ENCODE results near the gene SBNO1. TPM values are rescaled to one million over a fixed set of nuclear protein-coding genes. Genes with fewer than 3 reads are reported as not detected.

SBNO1 gene
- total RNA-seq, 1 donor from 2014 or later: 50.4 TPM

- FAIRE-seq (no peak), DNase-seq (ENCODE audit: low read depth) (no peak)
- H3K9me3 ChIP-seq (ENCODE audit: insufficient read depth, low read depth, low read length): no peaks in the 10 kb centered on the region
- TF ChIP-seq EZH2 (IDR thresholded peaks at IDR 0.05; ENCODE audit: insufficient read depth, low read length) (no peak), CTCF (IDR thresholded peaks at IDR 0.05; ENCODE audit: insufficient read depth, low read depth, low read length) (no peak)
- Mint-ChIP-seq H3K27me3 (ENCODE audit: low read depth, unreplicated experiment) (no peaks in the 10 kb centered on the region), H3K27ac (ENCODE audit: unreplicated experiment) (no peak overlapping the region), H3K36me3 (ENCODE audit: low read depth, unreplicated experiment) (peaks cover 20% of the 10 kb centered on the region), H3K4me1 (ENCODE audit: low read depth, unreplicated experiment) (peaks cover 12% of the 10 kb centered on the region), H3K4me3 (ENCODE audit: unreplicated experiment) (no peak overlapping the region), H3K9me3 (ENCODE audit: unreplicated experiment) (no peaks in the 10 kb centered on the region)
- H3K36me3 ChIP-seq (ENCODE audit: insufficient read depth, low read length): peaks cover 27% of the 10 kb centered on the region
- H3K4me2 ChIP-seq (ENCODE audit: low read length): peak overlapping the region; percentile 96
- peaks cover 34% of the 10 kb centered on the region for H4K20me1 ChIP-seq (ENCODE audit: insufficient read depth, low read length)
- no peak overlapping the region for H2AFZ ChIP-seq (ENCODE audit: low read depth, low read length)
- H3K4me1 ChIP-seq (ENCODE audit: insufficient read depth, low read length): peaks cover 26% of the 10 kb centered on the region
- no peak overlapping the region for H3K27ac ChIP-seq (ENCODE audit: low read depth, low read length)
- H3K27me3 ChIP-seq (ENCODE audit: insufficient read depth, low read length): no peaks in the 10 kb centered on the region
- peak overlapping the region; percentile 73 for H3K4me3 ChIP-seq (ENCODE audit: insufficient read depth, low read depth, low read length)
- peaks cover 81% of the 10 kb centered on the region for H3K79me2 ChIP-seq (ENCODE audit: insufficient read depth, low read length)
- H3K9ac ChIP-seq (ENCODE audit: low read length): peak overlapping the region; percentile 80
These were observed 24.4 kb upstream of the SBNO1 start for GRCh38 chr12:123388951-123389559.

- Histone ChIP-seq H3K4me1 (ENCODE audit: insufficient read depth, low read length) (peaks cover 28% of the 10 kb centered on the region), H2AFZ (ENCODE audit: low read depth, low read length) (peak overlapping the region; percentile 81), H3K79me2 (ENCODE audit: insufficient read depth, low read length) (peaks cover 76% of the 10 kb centered on the region), H3K27ac (ENCODE audit: low read depth, low read length) (peak overlapping the region; percentile 72), H4K20me1 (ENCODE audit: insufficient read depth, low read length) (peaks cover 34% of the 10 kb centered on the region), H3K27me3 (ENCODE audit: insufficient read depth, low read length) (no peaks in the 10 kb centered on the region), H3K4me3 (ENCODE audit: insufficient read depth, low read depth, low read length) (peak overlapping the region; percentile 78), H3K9ac (ENCODE audit: low read length) (peak overlapping the region; percentile 88), H3K9me3 (ENCODE audit: insufficient read depth, low read depth, low read length) (no peaks in the 10 kb centered on the region), H3K36me3 (ENCODE audit: insufficient read depth, low read length) (peaks cover 24% of the 10 kb centered on the region), H3K4me2 (ENCODE audit: low read length) (peak overlapping the region; percentile 99)
- Mint-ChIP-seq H3K9me3 (ENCODE audit: unreplicated experiment) (no peaks in the 10 kb centered on the region), H3K27ac (ENCODE audit: unreplicated experiment) (peak overlapping the region; percentile 6), H3K4me3 (ENCODE audit: unreplicated experiment) (peak overlapping the region; percentile 85), H3K27me3 (ENCODE audit: low read depth, unreplicated experiment) (no peaks in the 10 kb centered on the region), H3K36me3 (ENCODE audit: low read depth, unreplicated experiment) (peaks cover 20% of the 10 kb centered on the region), H3K4me1 (ENCODE audit: low read depth, unreplicated experiment) (peaks cover 12% of the 10 kb centered on the region)
- FAIRE-seq (no peak), DNase-seq (ENCODE audit: low read depth) (peak; percentile 39)
- TF ChIP-seq CTCF (IDR thresholded peaks at IDR 0.05; ENCODE audit: insufficient read depth, low read depth, low read length) (no peak), EZH2 (IDR thresholded peaks at IDR 0.05; ENCODE audit: insufficient read depth, low read length) (no peak)
These were observed 23.7 kb upstream of the SBNO1 start for GRCh38 chr12:123388177-123388950.

Measured in astrocyte (in vitro differentiated cells and primary cell).